ENCODE data around the gene HSPA9.

HSPA9 gene

GRCh38 chr5:138557677-138558076 is 17.5 kb downstream of the HSPA9 start:
- no peak for DNase-seq

- DNase-seq, result no peak
These were observed 21.1 kb downstream of the HSPA9 start for GRCh38 chr5:138554143-138554542.

GRCh38 chr5:138553437-138554095 is 21.6 kb downstream of the HSPA9 start:
- no peak for DNase-seq

DNA sequence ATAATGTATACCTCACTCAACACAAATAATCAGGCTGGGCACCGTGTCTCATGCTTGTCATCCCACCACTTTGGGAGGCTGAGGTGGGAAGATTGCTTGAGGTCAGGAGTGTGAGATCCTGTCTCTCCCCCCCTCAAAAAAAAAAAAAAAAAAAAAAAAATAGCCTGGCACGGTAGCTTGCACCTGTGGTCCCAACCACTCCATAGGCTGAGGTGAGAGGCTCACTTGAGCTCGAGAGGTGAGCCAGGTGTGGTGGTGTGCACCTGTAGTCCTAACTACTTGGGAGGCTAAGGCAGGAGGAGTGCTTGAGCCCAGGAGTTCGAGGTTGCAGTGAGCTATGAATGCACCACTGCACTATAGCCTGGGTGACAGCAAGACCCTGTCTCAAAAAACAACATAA is 22.5 kb downstream of the HSPA9 start:
- DNase-seq, result no peak

DNA sequence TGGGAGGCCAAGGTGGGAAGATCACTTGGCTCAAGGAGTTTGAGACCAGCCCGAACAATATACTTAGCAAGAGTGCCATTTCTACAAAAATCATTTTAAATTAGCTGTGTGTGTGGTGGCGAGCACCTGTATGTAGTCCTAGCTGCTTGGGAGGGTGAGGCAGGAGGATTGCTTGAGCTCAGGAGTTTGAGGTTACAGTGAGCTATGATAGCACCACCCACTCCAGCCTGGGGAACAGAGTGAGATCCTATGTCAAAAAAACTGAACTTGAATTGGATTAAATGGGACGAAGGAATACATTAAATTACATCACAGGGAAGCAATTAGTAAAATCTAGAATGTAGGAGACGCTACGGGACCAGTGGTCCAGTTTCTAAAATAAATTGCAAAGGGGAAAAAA is 25.8 kb downstream of the HSPA9 start:
- DNase-seq, result no peak

DNA sequence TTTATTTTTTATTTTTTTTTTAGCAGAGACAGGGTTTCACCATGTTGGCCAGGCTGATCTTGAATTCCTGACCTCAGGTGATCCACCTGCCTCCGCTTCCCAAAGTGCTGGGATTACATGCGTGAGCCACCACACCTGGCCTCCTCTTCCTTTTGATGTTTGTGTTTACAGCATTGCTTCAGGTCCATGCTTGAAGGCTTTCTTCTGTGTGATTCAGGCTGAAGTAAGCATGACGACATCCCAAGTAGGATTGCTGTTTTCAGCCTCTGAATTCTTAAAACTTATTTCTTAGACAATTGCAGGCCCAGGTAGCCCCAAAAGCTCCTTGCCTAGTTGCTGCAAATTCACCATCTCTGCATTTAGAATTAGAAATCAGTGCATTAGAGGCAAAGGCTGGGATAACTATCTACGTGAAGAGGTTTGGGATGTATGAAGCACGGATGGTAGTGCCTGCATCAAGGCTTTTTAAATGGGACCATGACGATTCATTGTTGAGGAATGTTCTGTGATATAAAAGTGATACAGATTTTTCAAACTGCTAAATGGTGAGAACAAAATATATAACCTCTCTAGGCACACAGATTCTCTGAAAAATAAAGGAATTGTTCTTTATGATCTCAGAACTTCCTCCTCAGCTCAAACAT is 29.2 kb downstream of the HSPA9 start:
- DNase-seq, result no peak

- no peak for DNase-seq
These were observed 30.7 kb downstream of the HSPA9 start for GRCh38 chr5:138544181-138545134.

- no peak for DNase-seq
These were observed 31.5 kb downstream of the HSPA9 start for GRCh38 chr5:138543730-138544104.

DNA sequence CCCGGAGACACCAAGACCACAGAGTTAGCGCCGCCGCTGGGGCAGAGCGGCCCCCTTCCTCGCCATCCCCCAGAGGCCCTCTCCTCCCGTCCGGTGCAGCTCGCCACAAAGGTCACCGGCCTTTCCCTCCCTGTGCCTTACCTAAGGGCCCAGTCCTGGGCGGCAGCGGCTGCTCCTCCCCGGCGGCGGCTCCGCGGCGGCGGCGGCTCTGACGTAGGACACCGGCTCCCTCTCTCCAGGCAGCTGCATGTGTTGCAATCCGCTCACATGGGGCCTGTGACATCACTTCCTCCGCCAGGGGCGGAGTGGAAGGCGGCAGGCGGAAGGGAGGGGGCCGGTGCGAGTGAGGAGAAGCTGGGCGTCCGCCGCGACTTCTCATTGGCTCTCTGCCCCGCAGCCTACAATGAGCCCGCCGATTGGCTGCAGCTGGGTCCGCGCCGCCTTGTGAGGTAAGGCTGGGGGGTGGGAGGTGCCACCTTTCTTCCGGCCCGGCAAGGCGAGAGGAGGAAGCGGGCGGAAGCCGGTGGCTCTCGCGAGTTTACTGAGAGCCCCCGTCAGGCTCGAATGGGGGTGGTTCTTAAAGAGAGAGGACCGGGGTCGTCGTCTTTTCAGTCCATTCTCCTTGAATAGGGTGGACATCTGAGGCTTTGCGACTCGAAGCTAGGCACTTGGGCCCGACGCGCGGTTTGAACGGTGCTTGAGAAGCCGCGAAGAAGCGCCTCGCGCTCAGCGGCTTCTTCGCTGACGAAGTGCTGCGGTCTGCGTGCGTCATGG is 32.1 kb downstream of the HSPA9 start, which contains the start of gene ETF1:
TSS of gene ETF1 (minus strand) at position 281 of the 774 bp plus-strand sequence. CDS start 318 bp downstream, outside the sequence.
- peak; percentile 82 for DNase-seq

- no peak for DNase-seq
These were observed 32.8 kb downstream of the HSPA9 start for GRCh38 chr5:138542180-138542955.

GRCh38 chr5:138541511-138542179 is 33.6 kb downstream of the HSPA9 start:
- DNase-seq, result no peak

DNA sequence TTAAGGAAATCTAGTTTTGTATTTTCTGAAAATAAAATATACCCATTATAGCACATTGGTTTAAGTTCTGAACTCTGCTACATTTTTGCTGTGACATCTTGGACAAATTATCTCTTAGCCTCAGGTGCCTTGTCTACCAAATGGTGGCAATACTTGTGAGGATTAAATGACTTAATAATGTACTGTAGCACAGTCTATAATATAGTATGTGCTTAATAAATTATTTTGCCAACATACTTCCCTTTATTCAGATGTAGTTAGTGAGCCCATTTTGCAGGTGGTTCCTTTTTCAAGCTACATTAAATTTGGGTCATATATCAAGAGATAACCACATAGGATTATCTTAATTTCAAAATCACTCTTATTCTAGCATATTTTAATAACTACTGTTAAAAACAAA is 35.4 kb downstream of the HSPA9 start:
- DNase-seq, result no peak

- no peak for DNase-seq
These were observed 36.1 kb downstream of the HSPA9 start for GRCh38 chr5:138538943-138539627.

GRCh38 chr5:138536665-138537315 is 38.4 kb downstream of the HSPA9 start:
- DNase-seq, result no peak

DNA sequence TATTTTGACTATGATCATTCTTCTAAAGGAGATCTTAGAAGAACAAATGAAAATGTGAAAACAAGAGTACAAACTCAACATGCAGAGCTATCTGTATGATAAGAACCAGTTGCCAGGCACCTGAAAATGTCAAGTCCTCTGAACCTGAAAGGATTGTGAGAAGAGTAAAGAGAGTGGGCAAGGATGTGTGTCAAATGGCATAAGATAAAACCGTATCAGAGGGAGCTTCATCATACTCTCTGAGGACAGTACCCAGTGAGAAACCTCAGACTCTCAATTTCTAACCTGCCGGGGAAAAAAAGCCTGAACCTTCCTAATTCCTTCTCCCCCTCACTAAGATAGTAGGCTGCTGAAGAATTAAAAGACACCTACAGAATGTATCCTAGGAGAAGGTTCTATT is 39.0 kb downstream of the HSPA9 start:
- DNase-seq, result no peak

DNA sequence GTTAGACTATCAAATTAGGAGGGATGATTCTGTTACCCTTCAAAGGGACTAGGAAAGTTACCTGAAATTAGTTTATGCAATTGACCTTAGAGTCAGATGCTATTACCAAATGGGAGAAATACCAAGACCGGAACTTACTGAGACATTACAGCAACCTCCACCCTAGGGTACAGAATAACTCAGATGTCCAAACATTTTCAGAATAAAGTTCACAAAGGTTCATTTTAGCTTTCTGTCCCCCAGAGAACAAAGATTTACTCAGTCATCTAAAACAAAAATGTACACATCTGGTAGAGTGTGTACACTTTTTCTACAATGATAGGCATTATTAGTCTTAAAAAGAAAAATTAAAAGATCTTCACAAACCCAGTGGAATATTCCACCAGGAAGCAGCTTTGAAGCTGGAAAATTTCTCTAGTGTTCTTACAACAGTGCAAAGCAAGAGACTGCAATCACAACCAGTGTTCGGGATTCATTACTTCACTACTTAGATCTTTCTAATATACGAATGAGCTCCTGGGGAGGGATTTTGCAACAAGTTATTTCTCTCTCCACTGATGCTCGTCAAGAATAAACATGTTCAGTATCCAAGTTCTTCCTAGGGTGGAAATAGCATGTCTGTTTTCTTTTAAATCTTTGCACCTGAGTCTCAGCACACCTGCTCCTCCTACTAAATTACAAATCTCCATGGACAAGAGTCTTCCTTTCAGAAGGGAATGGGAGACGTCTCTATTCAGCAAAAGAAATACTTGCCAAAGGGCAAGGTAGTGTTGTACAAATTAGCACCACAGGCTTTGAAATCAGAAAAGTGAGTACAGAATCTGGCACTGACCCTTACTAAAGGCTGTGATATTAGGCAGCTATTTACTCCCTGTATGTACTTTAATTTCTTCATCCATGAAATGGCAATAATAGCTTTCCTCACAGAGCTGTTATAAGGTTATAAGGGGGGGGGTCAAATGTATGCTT is 40.9 kb downstream of the HSPA9 start:
- no peak for DNase-seq

- no peak for DNase-seq
These were observed 45.4 kb downstream of the HSPA9 start for GRCh38 chr5:138529812-138530211.

GRCh38 chr5:138528744-138529469 is 46.3 kb downstream of the HSPA9 start:
- no peak for DNase-seq

Data from DMS79 treated with DMSO at 0.1 percent for 48 hours (cell line).